Measurements from ENCODE around the gene SOX5.

SOX5 gene

GRCh38 chr12:23611320-23611719 is 338.1 kb downstream of the SOX5 start:
- Histone ChIP-seq H3K36me3 (replicated peaks) (no peaks in the 10 kb centered on the region), H3K4me3 (no peak overlapping the region), H3K27me3 (ENCODE audit: low read depth) (no peaks in the 10 kb centered on the region), H3K4me1 (no peaks in the 10 kb centered on the region; the same call in 1 of the 2 replicates), H3K9me3 (no peaks in the 10 kb centered on the region)
- in situ Hi-C loops (cut with MboI; ENCODE audit: low sequenced_read_pairs): no loop called here
- no peak for DNase-seq (ENCODE audit: low spot score in 2 of 2)

GRCh38 chr12:23600919-23601318 is 348.6 kb downstream of the SOX5 start:
- H3K9me3 ChIP-seq: peaks cover 2% of the 10 kb centered on the region; the same call in 1 of the 2 replicates
- H3K27me3 ChIP-seq (ENCODE audit: low read depth): no peaks in the 10 kb centered on the region
- no peaks in the 10 kb centered on the region; the same call in 1 of the 2 replicates for H3K36me3 ChIP-seq (replicated peaks)
- no peak for DNase-seq (ENCODE audit: low spot score in 2 of 2)
- H3K4me3 ChIP-seq: no peak overlapping the region
- in situ Hi-C loops (cut with MboI; ENCODE audit: low sequenced_read_pairs): no loop called here
- no peaks in the 10 kb centered on the region for H3K4me1 ChIP-seq

GRCh38 chr12:23596568-23596967 is 352.9 kb downstream of the SOX5 start:
- no peak for DNase-seq (ENCODE audit: low spot score in 2 of 2)
- Histone ChIP-seq H3K27me3 (ENCODE audit: low read depth) (no peaks in the 10 kb centered on the region), H3K9me3 (peaks cover 2% of the 10 kb centered on the region; the same call in 1 of the 2 replicates), H3K4me1 (no peaks in the 10 kb centered on the region), H3K4me3 (no peak overlapping the region), H3K36me3 (replicated peaks) (no peaks in the 10 kb centered on the region)
- in situ Hi-C loops (cut with MboI; ENCODE audit: low sequenced_read_pairs): no loop called here

GRCh38 chr12:23587833-23588559 is 361.5 kb downstream of the SOX5 start:
- Histone ChIP-seq H3K4me1 (peaks cover 9% of the 10 kb centered on the region), H3K36me3 (replicated peaks) (no peaks in the 10 kb centered on the region), H3K9me3 (no peaks in the 10 kb centered on the region), H3K27me3 (ENCODE audit: low read depth) (no peaks in the 10 kb centered on the region), H3K4me3 (no peak overlapping the region)
- in situ Hi-C loops (cut with MboI; ENCODE audit: low sequenced_read_pairs): no loop called here
- DNase-seq (ENCODE audit: low spot score in 2 of 2): no peak

GRCh38 chr12:23585782-23586163 is 363.7 kb downstream of the SOX5 start:
- Histone ChIP-seq H3K36me3 (replicated peaks) (no peaks in the 10 kb centered on the region), H3K4me3 (no peak overlapping the region)

GRCh38 chr12:23585156-23585781 is 364.2 kb downstream of the SOX5 start:
- H3K9me3 ChIP-seq: no peaks in the 10 kb centered on the region
- no peak overlapping the region for H3K4me3 ChIP-seq
- in situ Hi-C loops (cut with MboI; ENCODE audit: low sequenced_read_pairs): no loop called here
- no peaks in the 10 kb centered on the region for H3K27me3 ChIP-seq (ENCODE audit: low read depth)
- DNase-seq (ENCODE audit: low spot score in 2 of 2): no peak
- no peaks in the 10 kb centered on the region for H3K36me3 ChIP-seq (replicated peaks)
- peaks cover 12% of the 10 kb centered on the region for H3K4me1 ChIP-seq

More at GRCh38 chr12:23585782-23586163, 363.7 kb downstream of the SOX5 start:
- peaks cover 9% of the 10 kb centered on the region for H3K4me1 ChIP-seq
- no peaks in the 10 kb centered on the region for H3K27me3 ChIP-seq (ENCODE audit: low read depth)
- no peak for DNase-seq (ENCODE audit: low spot score in 2 of 2)
- in situ Hi-C loops (cut with MboI; ENCODE audit: low sequenced_read_pairs): no loop called here
- H3K9me3 ChIP-seq: no peaks in the 10 kb centered on the region

GRCh38 chr12:23581913-23582312 is 367.6 kb downstream of the SOX5 start:
- H3K9me3 ChIP-seq: no peaks in the 10 kb centered on the region
- H3K36me3 ChIP-seq (replicated peaks): no peaks in the 10 kb centered on the region
- in situ Hi-C loops (cut with MboI; ENCODE audit: low sequenced_read_pairs): no loop called here
- H3K4me1 ChIP-seq: peaks cover 3% of the 10 kb centered on the region
- DNase-seq (ENCODE audit: low spot score in 2 of 2): no peak
- no peak overlapping the region for H3K4me3 ChIP-seq
- no peaks in the 10 kb centered on the region for H3K27me3 ChIP-seq (ENCODE audit: low read depth)

GRCh38 chr12:23579257-23579656 is 370.2 kb downstream of the SOX5 start:
- Histone ChIP-seq H3K4me3 (no peak overlapping the region), H3K9me3 (no peaks in the 10 kb centered on the region), H3K36me3 (replicated peaks) (no peaks in the 10 kb centered on the region), H3K4me1 (peaks cover 3% of the 10 kb centered on the region), H3K27me3 (ENCODE audit: low read depth) (no peaks in the 10 kb centered on the region)
- in situ Hi-C loops (cut with MboI; ENCODE audit: low sequenced_read_pairs): no loop called here
- no peak for DNase-seq (ENCODE audit: low spot score in 2 of 2)

GRCh38 chr12:23576372-23576771 is 373.1 kb downstream of the SOX5 start:
- peaks cover 3% of the 10 kb centered on the region for H3K4me1 ChIP-seq
- H3K9me3 ChIP-seq: no peaks in the 10 kb centered on the region
- H3K27me3 ChIP-seq (ENCODE audit: low read depth): no peaks in the 10 kb centered on the region
- in situ Hi-C loops (cut with MboI; ENCODE audit: low sequenced_read_pairs): no loop called here
- no peaks in the 10 kb centered on the region for H3K36me3 ChIP-seq (replicated peaks)
- H3K4me3 ChIP-seq: no peak overlapping the region
- DNase-seq (ENCODE audit: low spot score in 2 of 2): no peak

GRCh38 chr12:23569356-23569755 is 380.1 kb downstream of the SOX5 start:
- no peak for DNase-seq (ENCODE audit: low spot score in 2 of 2)
- in situ Hi-C loops (cut with MboI; ENCODE audit: low sequenced_read_pairs): no loop called here
- no peaks in the 10 kb centered on the region for H3K9me3 ChIP-seq
- H3K4me1 ChIP-seq: peaks cover 12% of the 10 kb centered on the region
- H3K36me3 ChIP-seq (replicated peaks): no peaks in the 10 kb centered on the region
- H3K4me3 ChIP-seq: no peak overlapping the region
- no peaks in the 10 kb centered on the region for H3K27me3 ChIP-seq (ENCODE audit: low read depth)

- Histone ChIP-seq H3K9me3 (no peaks in the 10 kb centered on the region), H3K36me3 (replicated peaks) (no peaks in the 10 kb centered on the region; the same call in 1 of the 2 replicates), H3K4me1 (peaks cover 18% of the 10 kb centered on the region), H3K4me3 (no peak overlapping the region), H3K27me3 (ENCODE audit: low read depth) (no peaks in the 10 kb centered on the region)
- DNase-seq (ENCODE audit: low spot score in 2 of 2): no peak
- in situ Hi-C loops (cut with MboI; ENCODE audit: low sequenced_read_pairs): no loop called here
Measured at GRCh38 chr12:23566133-23566532, 383.3 kb downstream of the SOX5 start.

GRCh38 chr12:23564451-23565152 is 384.9 kb downstream of the SOX5 start:
- Histone ChIP-seq H3K4me3 (no peak overlapping the region), H3K9me3 (no peaks in the 10 kb centered on the region), H3K36me3 (replicated peaks) (no peaks in the 10 kb centered on the region; the same call in 1 of the 2 replicates), H3K4me1 (peaks cover 18% of the 10 kb centered on the region), H3K27me3 (ENCODE audit: low read depth) (no peaks in the 10 kb centered on the region)
- in situ Hi-C loops (cut with MboI; ENCODE audit: low sequenced_read_pairs): no loop called here
- DNase-seq (ENCODE audit: low spot score in 2 of 2): peak; percentile 62 to 86

GRCh38 chr12:23561364-23562345 is 387.8 kb downstream of the SOX5 start:
- H3K36me3 ChIP-seq (replicated peaks): no peaks in the 10 kb centered on the region; the same call in 1 of the 2 replicates
- H3K27me3 ChIP-seq (ENCODE audit: low read depth): no peaks in the 10 kb centered on the region
- peaks cover 18% of the 10 kb centered on the region for H3K4me1 ChIP-seq
- in situ Hi-C loops (cut with MboI; ENCODE audit: low sequenced_read_pairs): no loop called here
- no peak overlapping the region for H3K4me3 ChIP-seq
- no peaks in the 10 kb centered on the region for H3K9me3 ChIP-seq
- DNase-seq (ENCODE audit: low spot score in 2 of 2): no peak
